HG02870 (cell line): ENCODE data around the gene VARS2.
"Not testable (repeated sequence)": the region's sequence is repeated elsewhere in the genome, so short reads cannot be mapped to it uniquely, and the experiment has no call there.

Experiments used
- ATAC-seq: cut with Tn5 transposase; IDR thresholded peaks from one replicate; pipeline ENCODE4 v1.9.1; 2021; ENCODE audit warnings: mild to moderate bottlenecking, moderate library complexity; ENCODE audit not compliant: unreplicated experiment

The VARS2 gene

DNA sequence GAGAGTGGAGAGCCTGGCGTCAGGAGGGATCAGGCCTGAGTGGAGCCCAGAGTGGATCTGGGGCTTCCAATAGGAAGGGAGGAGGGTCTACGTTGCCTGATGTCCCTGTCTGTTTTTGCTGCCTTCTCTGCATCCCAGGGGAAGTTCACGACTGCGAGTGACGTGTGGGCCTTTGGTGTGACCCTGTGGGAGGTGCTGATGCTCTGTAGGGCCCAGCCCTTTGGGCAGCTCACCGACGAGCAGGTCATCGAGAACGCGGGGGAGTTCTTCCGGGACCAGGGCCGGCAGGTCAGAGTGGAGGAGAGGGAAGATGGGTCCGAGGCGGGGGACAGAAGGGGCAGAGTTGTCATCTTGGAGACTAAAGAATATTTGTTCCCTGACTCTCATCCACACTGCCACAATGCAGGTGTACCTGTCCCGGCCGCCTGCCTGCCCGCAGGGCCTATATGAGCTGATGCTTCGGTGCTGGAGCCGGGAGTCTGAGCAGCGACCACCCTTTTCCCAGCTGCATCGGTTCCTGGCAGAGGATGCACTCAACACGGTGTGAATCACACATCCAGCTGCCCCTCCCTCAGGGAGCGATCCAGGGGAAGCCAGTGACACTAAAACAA, 15.2 kb upstream of the VARS2 start:
- ATAC-seq: no peak

GRCh38 chr6:30900863-30901417, 13.1 kb upstream of the VARS2 start:
- no peak for ATAC-seq

- ATAC-seq: no peak
These were observed 12.6 kb upstream of the VARS2 start for GRCh38 chr6:30901436-30901835.

GRCh38 chr6:30902196-30902595, 11.8 kb upstream of the VARS2 start:
- ATAC-seq: not testable (repeated sequence)

- no peak for ATAC-seq
These were observed 11.3 kb upstream of the VARS2 start for GRCh38 chr6:30902709-30903108.

- no peak for ATAC-seq
These were observed 10.8 kb upstream of the VARS2 start for GRCh38 chr6:30903236-30903635.

- not testable (repeated sequence) for ATAC-seq
These were observed 6.7 kb upstream of the VARS2 start for GRCh38 chr6:30907290-30907757.

- ATAC-seq: peak; percentile 94
These were observed 6.1 kb upstream of the VARS2 start, which contains the start of gene GTF2H4 for GRCh38 chr6:30907758-30908591. Gene GTF2H4, plus strand, starts transcription at chr6:30908207.

GRCh38 chr6:30908700-30909099, 5.3 kb upstream of the VARS2 start:
- ATAC-seq: no peak

DNA sequence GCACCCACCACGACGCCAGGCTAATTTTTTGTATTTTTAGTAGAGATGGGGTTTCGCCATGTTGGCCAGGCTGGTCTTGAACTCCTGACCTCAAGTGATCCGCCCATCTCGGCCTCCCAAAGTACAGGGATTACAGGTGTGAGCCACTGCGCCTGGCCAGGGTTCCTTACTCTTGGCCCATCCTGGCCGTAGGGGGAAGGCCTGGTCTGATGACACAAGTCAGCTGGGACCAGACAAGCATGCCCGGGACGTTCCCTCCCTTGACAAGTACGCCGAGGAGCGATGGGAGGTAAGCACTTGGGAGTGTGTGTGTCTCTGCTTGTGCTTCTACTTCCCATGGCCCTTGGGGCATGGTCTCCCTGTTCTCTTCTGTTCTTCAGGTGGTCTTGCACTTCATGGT, 3.6 kb upstream of the VARS2 start:
- ATAC-seq: not testable (repeated sequence)

GRCh38 chr6:30912746-30913520, 1.1 kb upstream of the VARS2 start:
- no peak for ATAC-seq

DNA sequence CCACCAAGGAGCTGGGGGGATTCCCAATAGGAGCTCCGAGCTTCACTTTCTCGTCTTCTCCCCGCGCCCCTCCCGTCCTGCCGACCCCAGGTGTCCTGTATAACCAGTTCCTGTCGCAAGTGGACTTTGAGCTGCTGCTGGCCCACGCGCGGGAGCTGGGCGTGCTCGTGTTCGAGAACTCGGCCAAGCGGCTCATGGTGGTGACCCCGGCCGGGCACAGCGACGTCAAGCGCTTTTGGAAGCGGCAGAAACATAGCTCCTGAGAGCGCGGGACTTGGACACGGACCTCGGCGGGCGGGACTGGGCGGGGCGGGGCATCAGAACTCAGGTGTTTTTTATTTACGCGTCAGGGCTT, 340 bp upstream of the VARS2 start:
- no peak for ATAC-seq

DNA sequence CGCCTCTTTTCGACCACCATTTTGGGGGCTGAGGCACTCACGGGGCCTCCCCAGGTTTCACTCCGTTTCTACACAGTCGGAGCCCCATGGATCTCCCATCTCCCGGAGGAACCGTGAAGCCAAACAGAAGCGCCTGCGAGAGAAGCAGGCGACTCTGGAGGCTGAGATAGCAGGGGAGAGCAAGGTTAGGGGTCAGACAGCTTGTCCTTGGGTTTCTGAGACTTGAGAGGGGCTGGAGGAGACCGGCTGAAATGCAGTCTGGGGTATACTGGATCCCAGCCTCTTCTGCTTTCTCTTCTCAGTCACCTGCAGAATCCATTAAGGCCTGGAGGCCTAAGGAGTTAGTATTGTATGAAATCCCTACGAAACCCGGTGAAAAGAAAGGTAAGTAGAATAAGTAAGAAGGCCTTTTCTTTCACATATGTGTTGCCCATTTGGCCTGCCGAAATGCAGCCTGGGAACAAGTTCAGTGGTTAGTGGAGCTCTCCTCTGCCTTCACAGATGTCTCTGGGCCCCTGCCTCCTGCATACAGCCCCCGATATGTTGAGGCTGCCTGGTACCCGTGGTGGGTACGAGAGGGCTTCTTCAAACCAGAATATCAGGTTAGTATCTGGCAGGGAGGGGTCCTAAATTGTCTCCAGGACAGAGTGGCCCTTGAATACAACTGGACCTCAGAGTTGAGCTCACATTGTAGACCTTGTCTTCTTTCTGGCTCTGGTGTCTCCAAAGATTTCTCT, 984 bp downstream of the VARS2 start:
- no peak for ATAC-seq

DNA sequence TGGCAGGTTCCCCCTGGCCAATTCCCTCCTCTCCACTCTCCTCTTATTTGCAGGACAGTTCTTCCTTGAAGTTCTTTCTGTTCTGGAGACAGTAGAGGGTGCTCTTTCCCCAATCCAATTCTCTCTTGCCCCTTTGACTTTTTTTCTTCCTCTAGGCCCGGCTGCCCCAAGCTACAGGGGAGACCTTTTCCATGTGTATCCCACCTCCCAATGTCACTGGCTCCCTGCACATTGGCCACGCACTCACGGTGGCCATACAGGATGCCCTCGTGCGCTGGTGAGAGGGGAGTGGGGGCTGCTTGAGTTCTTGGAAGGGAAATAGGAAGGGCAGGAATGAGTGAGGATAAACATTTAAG, 1.5 kb downstream of the VARS2 start:
- ATAC-seq: no peak

DNA sequence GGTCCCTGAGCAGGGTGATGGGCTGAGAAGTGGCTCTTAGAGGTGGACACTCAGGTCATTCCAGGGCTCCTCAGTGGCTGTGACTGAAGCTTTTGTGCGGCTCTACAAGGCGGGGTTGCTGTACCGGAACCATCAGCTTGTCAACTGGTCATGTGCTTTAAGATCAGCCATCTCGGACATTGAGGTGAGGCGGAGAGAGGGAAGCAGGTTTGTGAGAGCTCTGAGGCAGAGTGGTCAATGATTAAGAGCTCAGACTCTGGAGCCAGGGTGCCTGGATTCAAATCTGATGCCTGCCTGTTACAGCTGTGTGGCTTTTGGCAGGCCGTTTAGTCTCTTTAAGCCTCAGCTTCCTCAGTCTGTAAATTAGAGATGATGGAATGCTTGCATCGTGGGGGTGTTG, 3.0 kb downstream of the VARS2 start:
- no peak for ATAC-seq

DNA sequence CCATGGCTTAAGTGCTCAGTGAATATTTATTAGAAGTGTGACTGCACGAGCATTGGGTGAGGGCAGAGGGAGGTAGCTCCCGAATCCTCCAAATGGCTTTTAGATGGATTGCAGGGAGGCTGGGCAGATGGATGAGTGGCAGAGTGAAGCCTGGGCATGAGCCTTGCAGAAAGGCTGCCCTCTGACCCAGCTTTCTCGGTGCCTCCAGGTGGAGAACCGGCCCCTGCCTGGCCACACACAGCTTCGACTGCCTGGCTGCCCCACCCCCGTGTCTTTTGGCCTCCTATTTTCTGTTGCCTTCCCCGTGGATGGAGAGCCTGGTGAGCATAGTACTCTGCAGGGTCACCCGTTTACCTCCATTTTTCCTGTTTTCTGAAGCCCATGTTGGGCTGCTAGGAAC, 3.4 kb downstream of the VARS2 start:
- ATAC-seq: no peak

DNA sequence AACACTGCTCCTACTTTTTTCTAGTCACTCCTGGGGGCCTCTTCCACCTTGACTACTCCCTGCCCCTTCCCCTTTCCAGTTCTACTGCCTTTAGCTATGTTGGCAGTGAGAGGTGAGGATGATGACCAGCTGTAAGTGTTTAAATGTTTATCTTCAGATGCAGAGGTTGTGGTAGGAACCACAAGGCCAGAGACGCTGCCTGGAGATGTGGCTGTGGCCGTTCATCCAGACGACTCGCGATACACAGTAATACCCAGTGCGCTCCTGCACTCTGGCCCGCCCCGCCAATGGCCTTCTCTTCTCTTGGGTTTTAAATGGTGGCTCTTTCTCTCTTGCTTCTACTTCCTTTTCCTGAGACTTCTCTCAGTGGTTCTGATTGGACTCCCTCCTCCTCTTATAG, 4.6 kb downstream of the VARS2 start:
- ATAC-seq: no peak

DNA sequence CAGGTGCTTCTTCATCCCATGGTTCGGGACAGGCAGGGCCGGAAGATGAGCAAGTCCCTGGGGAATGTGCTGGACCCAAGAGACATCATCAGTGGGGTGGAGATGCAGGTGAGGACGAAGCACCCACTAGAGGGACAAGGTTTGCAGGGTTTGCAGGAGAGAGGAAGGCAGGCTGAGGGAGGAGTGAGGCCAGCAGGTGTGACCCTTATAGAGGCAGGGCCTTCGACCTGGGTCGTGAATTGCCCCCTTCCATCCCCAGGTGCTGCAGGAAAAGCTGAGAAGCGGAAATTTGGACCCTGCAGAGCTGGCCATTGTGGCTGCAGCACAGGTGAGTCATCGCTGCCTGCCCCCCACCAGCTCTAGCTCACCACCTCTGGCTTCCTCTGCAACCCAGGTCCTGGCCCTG, 8.4 kb downstream of the VARS2 start:
- no peak for ATAC-seq

DNA sequence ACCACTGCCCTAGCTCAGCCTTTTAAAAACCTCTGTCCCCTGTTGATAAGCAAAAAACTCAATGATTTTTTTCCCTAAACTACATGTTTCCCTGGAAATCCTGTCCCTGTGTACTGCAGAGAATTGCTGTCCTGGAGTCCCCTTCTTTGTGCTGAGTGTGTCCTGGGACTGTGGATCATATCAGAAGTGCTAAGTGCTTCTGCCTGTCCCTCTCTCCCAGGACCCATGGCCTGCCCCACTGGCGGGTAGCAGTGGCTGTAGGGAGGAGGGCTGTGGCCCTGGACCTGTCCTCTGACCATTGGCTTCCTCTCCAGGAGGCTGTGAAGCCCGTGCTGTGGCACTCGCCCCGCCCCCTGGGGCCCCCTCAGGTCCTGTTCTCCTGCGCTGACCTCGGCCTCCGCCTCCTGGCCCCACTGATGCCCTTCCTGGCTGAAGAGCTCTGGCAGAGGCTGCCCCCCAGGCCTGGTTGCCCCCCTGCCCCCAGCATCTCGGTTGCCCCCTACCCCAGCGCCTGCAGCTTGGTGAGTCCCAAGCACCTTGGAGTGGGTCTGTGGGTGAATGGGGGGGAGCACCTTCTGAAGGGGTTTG, 10.1 kb downstream of the VARS2 start:
- not testable (repeated sequence) for ATAC-seq

GRCh38 chr6:30926644-30927043, 12.6 kb downstream of the VARS2 start:
- ATAC-seq: no peak
